ENCODE results near the gene ELAVL3. TPM values are rescaled to one million over a fixed set of nuclear protein-coding genes. Genes with fewer than 3 reads are reported as not detected.
"Not testable (repeated sequence)": the region's sequence is repeated elsewhere in the genome, so short reads cannot be mapped to it uniquely, and the experiment has no call there.

ELAVL3 gene
- polyA plus RNA-seq, 3 donors from 2014 or later, result not detected

DNA sequence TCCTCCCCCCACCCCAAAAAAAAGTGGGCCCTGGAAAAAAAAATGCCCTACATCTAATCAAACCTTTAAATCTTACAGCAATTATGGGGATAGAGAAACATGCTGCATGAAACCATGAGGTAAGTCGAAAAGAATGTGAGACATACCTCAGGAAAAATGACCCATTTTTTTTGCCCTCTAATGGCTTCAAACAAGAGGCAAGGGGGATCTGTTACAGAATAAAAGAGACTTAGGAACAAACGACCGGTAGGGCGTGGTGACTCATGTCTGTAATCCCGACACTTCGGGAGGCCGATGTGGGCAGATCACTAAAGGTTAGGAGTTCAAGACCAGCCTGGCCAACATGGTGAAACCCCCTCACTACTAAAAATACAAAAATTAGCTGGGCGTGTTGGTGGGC lies 70.2 kb downstream of the ELAVL3 start:
- Mint-ChIP-seq H3K27ac (no peak overlapping the region), H3K4me3 (no peak overlapping the region), H3K4me1 (no peaks in the 10 kb centered on the region), H3K36me3 (no peaks in the 10 kb centered on the region), H3K27me3 (ENCODE audit: low read depth in 3 of 3) (peaks cover 0 to 5% (median 4%) of the 10 kb centered on the region in 3 donors), H3K9me3 (no peaks in the 10 kb centered on the region)
- no peak for DNase-seq

DNA sequence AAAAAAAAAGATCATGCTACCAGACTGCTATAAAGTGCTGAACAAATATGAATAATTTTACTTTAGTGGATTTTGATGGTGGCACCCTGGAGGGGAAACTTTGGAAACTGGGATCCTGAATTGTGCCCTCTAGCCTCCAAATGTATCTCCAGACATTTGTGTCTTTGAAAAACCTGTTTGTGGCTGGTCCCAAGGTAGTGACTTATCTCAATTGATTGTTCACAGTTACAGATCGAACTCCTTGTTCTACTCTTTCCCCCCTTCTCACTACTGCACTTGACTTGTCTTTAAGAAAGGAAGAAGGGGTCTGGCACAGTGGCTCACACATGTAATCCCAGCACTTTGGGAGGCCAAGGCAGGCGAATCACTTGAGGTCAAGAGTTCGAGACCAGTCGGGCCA lies 72.3 kb downstream of the ELAVL3 start:
- H3K9me3 Mint-ChIP-seq, result no peaks in the 10 kb centered on the region
- no peaks in the 10 kb centered on the region for H3K4me1 Mint-ChIP-seq
- H3K27me3 Mint-ChIP-seq (ENCODE audit: low read depth in 3 of 3), result peaks cover 0 to 5% (median 4%) of the 10 kb centered on the region in 3 donors
- no peak overlapping the region for H3K27ac Mint-ChIP-seq
- H3K4me3 Mint-ChIP-seq, result no peak overlapping the region
- DNase-seq, result no peak
- no peaks in the 10 kb centered on the region for H3K36me3 Mint-ChIP-seq

DNA sequence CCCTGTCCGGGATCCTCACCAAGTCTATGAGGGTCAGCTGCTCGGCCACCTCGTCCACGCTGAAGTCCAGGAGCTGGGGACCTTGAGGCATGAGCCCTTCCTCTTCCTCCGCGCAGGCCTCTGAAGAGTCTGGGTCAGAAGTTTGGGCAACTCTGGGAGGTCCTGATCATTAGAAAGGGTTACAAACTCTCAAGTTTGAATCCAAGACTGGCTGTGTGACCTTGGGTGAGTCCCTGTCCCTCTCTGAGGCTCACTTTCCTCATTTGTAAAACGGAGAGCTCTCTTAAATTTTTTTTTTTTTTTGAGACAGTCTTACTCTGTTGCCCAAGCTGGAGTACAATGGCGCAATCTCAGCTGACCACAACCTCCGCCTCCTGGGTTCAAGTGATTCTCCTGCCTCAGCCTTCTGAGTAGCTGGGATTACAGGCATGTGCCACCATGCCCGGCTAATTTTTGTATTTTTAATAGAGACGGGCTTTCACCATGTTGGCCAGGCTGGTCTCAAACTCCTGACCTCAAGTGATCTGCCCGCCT lies 74.1 kb downstream of the ELAVL3 start:
- not testable (repeated sequence) for H3K9me3 Mint-ChIP-seq; H3K27me3 Mint-ChIP-seq (ENCODE audit: low read depth in 3 of 3); H3K4me1 Mint-ChIP-seq; DNase-seq; H3K27ac Mint-ChIP-seq; H3K36me3 Mint-ChIP-seq; H3K4me3 Mint-ChIP-seq

DNA sequence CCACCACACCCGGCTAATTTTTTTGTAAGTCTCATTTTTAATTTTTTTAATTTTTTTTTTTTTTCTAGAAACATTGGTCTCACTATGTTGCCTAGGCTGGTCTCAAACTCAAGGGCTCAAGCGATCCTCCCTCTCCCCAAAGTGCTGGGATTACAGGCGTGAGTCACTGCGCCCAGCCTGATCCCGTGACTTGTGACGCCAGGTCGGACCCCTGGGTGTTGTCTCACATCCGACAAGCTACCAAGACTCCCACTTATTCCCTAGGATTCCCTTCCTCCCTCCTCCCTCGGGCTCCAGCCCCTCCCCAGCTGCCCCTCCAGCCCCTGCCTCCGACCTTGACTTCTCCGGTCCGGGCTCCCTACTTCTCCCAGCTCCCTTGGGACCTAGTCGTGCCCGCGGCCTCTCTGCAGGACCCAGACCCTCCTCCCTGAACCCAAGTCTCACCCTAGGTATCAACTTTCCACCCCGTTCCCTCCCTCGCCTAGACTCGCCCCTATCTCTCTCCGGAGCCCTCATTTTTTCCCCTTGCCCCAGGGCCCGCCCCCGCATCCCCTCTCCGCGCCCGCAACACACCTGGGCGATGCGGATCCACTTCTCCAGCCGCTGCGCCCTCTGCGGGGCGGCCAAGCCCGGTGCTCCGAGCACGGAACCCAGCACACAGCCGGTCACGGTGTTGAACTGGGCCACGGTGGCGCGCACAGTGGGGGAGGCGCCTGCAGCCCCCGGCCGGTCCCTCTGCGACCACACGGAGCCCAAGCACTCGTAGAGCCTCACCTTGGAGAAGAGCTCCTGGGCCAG lies 74.8 kb downstream of the ELAVL3 start:
- Mint-ChIP-seq H3K4me1 (no peaks in the 10 kb centered on the region), H3K27ac (no peak overlapping the region), H3K36me3 (no peaks in the 10 kb centered on the region), H3K27me3 (ENCODE audit: low read depth in 3 of 3) (peaks cover 0 to 5% (median 4%) of the 10 kb centered on the region in 3 donors), H3K9me3 (no peaks in the 10 kb centered on the region), H3K4me3 (no peak overlapping the region)
- no peak for DNase-seq

DNA sequence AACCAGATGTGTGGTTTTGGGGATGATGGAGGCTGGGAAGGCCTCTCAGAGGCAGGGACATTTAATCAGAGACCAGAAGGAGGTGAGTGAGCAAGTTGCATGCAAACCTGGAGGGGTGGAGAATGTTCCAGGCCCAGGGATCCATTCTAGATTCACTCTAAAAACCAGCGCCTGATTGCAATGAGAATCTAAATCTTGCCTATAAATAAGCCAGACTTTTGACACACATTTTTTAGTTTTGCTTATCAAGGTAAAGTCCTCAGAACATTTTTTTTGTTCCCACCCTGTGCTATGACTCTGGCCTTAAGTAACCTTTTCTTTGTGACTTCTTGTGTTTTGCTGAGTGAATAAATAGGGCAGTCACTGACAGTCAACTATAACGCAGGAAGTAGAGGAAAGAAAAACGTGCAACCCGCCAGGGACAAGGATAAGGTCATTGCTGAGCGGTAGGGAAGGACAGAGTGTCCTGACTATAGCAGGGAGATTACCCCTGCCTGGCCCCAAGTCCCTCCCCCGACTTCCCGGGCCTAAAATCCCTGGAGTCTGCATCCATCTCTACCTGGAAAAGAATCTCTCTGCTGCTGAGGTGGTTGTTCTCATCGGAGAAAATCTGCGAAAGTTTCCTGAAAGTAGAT lies 76.1 kb downstream of the ELAVL3 start:
- Mint-ChIP-seq H3K9me3 (no peaks in the 10 kb centered on the region), H3K27me3 (ENCODE audit: low read depth in 3 of 3) (peaks cover 0 to 5% (median 4%) of the 10 kb centered on the region in 3 donors), H3K4me3 (no peak overlapping the region), H3K27ac (no peak overlapping the region), H3K36me3 (no peaks in the 10 kb centered on the region), H3K4me1 (no peaks in the 10 kb centered on the region)
- DNase-seq, result no peak

DNA sequence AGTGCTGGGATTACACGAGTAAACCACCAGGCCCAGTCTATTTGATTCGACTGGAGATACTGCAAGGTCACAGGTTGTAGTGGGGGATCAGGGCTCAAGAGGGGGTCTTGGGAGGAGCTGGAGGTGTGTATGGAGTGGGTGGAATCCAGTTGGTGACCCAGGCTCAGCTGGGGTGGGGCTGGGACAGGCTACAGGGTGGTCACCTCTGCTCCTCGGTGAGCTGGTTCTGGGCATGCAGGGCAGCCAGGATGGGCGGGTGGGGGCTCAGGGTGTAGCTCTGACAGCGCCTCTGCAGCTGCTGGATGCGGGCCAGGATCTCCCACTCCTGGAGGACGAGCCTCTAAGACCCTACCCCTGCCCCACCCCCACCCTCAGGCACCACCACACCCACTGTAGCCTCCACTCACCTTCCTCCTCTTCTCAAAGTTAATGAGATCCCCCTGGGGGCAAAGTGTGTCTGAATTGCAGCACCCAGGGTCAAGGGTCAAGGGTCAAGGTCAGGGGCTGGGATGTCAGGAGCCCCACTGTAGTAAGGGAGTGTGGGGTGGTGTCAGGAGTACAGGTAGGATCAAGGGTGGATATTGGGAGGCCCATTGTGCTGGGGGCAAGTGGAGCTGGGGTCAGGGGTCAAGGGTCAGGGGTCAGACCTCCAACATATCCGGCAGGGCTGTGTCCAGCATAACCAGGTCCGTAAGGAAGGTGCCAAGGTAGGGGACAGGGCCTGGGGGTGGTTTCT lies 78.9 kb downstream of the ELAVL3 start:
- Mint-ChIP-seq H3K9me3 (peaks cover 0 to 2% (median 0%) of the 10 kb centered on the region in 6 donors), H3K36me3 (no peaks in the 10 kb centered on the region), H3K4me3 (no peak overlapping the region), H3K27ac (no peak overlapping the region), H3K27me3 (ENCODE audit: low read depth in 3 of 3) (peaks cover 0 to 2% (median 0%) of the 10 kb centered on the region in 3 donors), H3K4me1 (no peaks in the 10 kb centered on the region)
- no peak for DNase-seq

Other genes starting within 250 kb of the ELAVL3 start
- gene ANGPTL8, start 241.4 kb downstream of the ELAVL3 start, polyA plus RNA-seq, result not detected
- gene DOCK6, start 218.5 kb downstream of the ELAVL3 start, polyA plus RNA-seq, result not detected
- not detected for gene TSPAN16, start 184.9 kb downstream of the ELAVL3 start, polyA plus RNA-seq
- gene RAB3D, start 141.4 kb downstream of the ELAVL3 start, polyA plus RNA-seq, result 1 to 10 TPM; 1.6 to 2.9 (median 2.2) TPM
- 10 to 100 TPM; 73.3 to 91.2 (median 81.4) TPM for gene TMEM205, start 134.8 kb downstream of the ELAVL3 start, polyA plus RNA-seq
- 10 to 100 TPM; 26.5 to 32.4 (median 28.8) TPM for gene CCDC159, start 134.5 kb downstream of the ELAVL3 start, polyA plus RNA-seq
- 1 to 10 TPM; 1.2 to 2.7 (median 1.8) TPM for gene PLPPR2, start 125.6 kb downstream of the ELAVL3 start, polyA plus RNA-seq
- 1 to 10 TPM; 7.0 to 8.7 (median 8.3) TPM for gene SWSAP1, start 106.4 kb downstream of the ELAVL3 start, polyA plus RNA-seq
- gene EPOR, start 96.7 kb downstream of the ELAVL3 start, polyA plus RNA-seq, result 1 to 10 TPM; 3.6 to 5.8 (median 5.4) TPM
- gene RGL3, start 61.7 kb downstream of the ELAVL3 start, polyA plus RNA-seq, result not detected
- gene ODAD3, start 45.9 kb downstream of the ELAVL3 start, polyA plus RNA-seq, result not detected
- 10 to 100 TPM; 13.7 to 75.6 (median 28.4) TPM for gene PRKCSH, start 45.4 kb downstream of the ELAVL3 start, polyA plus RNA-seq
- 1 to 10 TPM in 2 of 3 donors, under 1 TPM in 1; 0.78 to 3.3 (median 1.1) TPM for gene ZNF653, start 24.8 kb upstream of the ELAVL3 start, polyA plus RNA-seq
- gene ECSIT, start 48.1 kb upstream of the ELAVL3 start, polyA plus RNA-seq, result 10 to 100 TPM; 25.6 to 29.4 (median 26.2) TPM
- gene CNN1, start 57.8 kb upstream of the ELAVL3 start, polyA plus RNA-seq, result not detected
- gene ELOF1, start 78.2 kb upstream of the ELAVL3 start, polyA plus RNA-seq, result 100 to 1,000 TPM in 1 of 3 donors, 10 to 100 TPM in 2; 88.4 to 102 (median 98.3) TPM
- 10 to 100 TPM; 10.9 to 14.0 (median 13.9) TPM for gene ACP5, start 96.6 kb upstream of the ELAVL3 start, polyA plus RNA-seq
- 1 to 10 TPM; 6.1 to 9.6 (median 6.9) TPM for gene ZNF627, start 116.4 kb upstream of the ELAVL3 start, polyA plus RNA-seq

All from immature natural killer cell (primary cell).